ENCODE results near the gene AFAP1. TPM values are rescaled to one million over a fixed set of nuclear protein-coding genes. Genes with fewer than 3 reads are reported as not detected.

Gene AFAP1
- total RNA-seq, 1 experiment from 2014 or later = 32.9 TPM

DNA sequence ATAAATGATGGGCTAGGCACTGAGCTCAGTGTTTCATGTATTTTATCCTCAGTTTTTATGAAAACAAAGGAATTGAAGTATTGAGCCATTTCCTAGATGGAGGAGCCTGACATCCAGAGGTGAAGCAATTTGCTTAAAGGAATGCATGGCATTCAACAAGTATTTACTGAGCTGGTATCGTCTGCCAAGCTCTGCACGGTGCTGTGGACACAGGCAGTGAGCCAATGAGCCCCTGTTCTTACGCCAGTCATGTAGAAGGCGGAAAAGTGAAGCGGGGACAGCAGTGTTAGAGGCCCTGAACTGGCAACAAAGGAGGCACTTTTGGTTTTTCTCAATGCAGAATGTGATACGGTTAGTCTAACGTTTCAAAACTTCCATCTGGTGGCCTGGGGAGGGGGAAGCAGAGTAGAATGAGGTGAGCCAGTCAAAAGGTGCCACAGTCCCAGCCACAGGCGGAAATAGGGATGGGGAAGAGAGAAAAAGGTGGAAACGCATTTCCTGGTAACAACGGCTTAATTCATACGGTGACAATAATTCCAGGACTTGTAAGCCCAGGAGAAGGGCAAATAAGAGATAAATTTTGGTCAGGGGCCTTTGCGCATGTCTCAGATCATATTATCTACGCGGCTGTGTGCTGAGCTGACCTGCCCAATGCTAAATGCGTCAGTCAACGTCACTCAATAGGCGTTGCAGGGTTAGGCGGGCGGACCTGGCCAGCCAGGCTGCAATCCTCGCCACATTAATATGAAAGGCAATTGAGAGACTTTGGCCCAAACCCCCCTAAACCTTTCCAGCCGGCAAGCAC is 133.9 kb downstream of the AFAP1 start:
- peak; percentile 93 for DNase-seq (ENCODE audit: low spot score)

DNA sequence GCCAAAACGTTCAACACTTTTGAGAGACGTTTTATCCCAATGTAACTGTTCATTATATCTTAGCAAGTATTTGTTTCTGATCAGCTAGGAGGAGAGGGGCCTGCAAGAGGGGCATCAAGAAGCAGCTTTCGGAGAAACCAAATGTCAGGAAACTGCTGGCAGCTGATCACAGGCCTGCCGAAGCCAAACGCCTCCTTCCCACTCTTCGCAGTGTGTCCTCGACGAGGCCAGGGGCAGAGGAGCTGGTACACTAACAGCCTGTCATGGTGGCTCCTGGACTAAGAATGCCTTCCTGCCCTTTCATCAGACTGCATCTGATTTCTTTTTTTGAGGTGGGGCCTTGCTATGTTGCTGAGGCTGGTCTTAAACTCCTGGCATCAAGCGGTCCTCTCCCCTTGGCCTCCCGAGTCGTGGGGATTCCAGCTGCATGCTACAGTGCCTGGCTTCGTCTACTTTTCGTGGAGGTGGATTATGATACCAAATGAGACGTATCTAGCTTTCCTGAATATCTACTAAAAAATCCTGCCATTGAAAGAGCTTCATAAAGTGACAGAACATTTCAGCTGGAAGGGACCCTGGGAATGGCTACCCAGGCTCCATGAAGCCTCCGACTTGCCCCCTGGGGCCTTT is 134.8 kb downstream of the AFAP1 start:
- DNase-seq (ENCODE audit: low spot score) = no peak

DNA sequence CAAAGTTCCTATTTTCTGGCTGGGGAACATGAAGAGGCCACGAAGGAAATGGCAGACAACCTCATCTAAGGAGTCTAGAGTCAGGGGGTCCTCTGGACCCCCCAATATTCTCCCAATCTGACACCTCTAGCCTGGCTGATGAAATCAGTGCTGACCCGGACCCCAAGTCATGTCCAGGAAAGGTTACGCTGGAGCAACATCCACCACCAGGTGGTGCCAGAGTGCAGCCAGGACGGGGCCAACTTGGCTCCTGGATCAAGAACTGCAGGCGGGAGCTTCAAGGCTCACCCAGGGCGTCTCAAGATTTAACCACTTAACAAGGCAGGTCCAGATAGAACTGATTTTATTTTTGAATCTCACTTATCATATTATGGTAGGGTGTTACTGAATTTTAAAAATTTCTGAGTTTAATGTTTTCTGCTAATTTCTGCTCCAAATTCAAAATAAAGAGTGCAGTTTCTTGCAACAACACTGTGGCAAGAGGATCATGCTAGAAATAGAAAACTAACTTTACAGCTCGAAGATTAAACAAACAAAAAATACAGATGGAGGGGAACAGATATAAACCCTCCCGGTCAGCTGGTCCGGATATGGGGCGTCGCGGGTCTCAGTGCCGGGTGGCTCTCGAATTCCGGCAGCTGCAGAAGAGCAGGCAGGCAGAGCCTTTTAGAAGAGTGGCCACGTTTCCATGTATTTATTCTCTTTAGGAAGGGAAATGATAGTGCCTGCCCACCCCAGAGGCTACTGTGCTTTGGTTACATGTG is 135.5 kb downstream of the AFAP1 start:
- DNase-seq (ENCODE audit: low spot score) = peak; percentile 60

DNA sequence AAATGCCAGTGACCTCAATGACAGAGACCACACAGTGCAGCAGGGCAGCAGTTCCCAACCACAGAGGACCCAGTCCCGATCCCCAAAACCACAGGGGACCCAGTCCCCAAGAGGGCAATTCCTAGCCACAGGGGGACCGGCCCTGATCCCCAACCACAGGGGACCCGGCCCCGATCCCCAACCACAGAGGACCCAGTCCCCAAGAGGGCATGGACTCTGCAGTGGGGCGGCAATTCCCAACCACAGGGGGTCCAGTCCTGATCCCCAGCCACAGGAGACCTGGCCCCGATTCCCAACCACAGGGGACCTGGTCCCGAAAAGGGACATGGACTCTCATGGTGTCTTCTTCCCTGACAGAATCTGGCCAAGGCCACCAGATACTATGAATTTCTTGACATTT is 136.3 kb downstream of the AFAP1 start:
- DNase-seq (ENCODE audit: low spot score) = no peak

DNA sequence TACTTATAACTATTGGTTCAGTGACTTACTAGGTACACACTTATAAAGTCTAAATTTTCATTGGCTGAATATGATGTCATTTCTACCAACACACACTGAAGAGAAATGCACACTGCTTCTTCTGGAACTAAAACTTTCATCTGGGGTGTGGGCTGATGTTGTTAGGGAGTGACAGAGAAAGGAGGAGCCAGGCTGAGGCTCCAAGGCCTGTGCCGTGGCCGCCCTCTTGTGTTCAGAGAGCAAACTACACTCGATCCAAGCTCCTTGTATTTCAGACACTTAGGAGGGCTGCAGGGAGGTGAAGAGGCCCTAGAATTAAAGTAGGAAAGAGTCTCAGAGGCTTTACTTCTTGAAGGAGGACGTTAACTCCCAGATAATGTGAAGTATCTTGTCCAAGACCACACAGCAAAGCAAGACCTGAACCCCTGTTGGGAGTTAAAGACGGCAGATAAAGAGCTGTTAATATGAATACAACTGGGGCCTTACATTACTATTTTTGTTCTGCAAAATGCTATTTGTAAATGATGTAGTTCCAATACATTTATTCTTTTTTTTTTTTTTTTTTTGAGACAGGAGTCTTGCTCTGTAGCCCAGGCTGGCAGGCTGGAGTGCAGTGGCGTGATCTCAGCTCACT is 137.5 kb downstream of the AFAP1 start:
- peak; percentile 77 for DNase-seq (ENCODE audit: low spot score)

DNA sequence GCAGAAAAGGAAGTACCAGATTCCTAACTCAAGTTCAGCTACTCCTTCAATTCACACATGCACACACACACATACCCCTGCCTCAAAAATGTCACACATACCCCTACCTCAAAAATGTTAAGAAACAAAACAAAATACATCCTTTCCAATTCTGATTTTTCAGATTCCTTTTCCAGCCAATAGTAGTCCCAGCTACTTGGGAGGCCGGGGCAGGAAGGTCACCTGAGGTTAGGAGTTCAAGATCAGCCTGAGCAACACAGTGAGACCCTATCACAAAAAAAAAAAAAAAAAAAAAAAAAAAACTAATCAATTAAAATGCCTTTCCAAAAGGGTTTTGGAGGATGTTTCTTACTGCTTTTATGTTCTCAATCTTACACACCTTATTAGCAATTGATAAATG is 138.0 kb downstream of the AFAP1 start:
- DNase-seq (ENCODE audit: low spot score) = no peak

DNA sequence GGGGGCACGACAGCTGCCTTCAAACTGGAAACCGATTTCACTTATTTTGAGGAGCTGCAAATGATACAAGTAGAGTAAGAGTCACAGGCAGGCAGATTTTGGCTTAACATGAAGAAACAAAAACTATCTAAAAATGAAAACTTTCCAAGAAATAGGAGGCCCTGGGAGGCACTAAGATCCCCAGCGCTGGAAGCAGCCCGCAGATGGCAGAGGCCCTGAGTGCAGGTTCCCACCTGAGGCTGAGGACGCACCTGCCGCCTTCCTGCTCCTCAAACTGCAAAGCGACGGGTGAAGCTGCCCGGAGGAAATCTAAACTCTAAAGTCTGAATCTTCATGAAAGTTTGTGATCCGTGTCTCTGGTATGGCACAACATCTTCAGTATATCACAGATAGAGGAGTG is 138.7 kb downstream of the AFAP1 start:
- no peak for DNase-seq (ENCODE audit: low spot score)

DNA sequence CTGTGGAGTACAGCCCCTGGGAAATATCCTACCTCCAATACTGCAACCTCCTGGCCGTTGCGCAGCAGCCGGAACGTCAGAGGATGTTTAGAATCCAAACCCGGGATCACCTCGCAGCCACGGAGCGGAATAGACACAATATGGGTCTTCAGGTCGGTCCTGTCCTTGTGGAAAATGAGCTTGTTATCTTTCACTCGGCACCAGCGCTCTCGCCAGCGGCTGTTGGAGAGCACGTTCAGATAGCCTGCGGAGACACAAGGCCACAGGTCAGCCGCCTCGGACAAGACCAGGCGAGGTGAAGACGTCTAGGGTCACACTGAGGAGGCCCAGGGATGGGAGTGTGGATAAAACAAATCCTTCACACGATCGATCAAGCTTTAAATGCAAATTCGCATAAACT is 139.3 kb downstream of the AFAP1 start:
- DNase-seq (ENCODE audit: low spot score) = no peak

DNA sequence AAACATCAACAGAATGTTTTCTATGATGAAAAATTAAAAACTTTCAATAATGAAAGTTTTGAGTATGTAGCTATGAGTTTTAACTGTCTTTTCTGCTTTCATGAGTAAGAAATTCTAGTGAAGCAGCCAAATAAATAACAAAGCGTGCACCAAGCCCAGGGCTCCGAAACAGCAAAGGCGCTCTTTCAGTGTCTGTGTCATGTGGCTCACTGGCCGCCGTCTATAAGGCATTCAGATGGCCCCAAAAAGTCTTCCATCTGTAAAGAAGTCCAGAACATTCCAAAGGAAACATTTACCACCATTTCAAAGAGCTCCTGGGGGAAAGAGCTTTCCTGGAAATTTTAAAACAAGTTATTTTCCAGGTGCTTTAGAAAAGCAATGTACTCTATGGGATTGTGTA is 139.9 kb downstream of the AFAP1 start:
- no peak for DNase-seq (ENCODE audit: low spot score)

DNA sequence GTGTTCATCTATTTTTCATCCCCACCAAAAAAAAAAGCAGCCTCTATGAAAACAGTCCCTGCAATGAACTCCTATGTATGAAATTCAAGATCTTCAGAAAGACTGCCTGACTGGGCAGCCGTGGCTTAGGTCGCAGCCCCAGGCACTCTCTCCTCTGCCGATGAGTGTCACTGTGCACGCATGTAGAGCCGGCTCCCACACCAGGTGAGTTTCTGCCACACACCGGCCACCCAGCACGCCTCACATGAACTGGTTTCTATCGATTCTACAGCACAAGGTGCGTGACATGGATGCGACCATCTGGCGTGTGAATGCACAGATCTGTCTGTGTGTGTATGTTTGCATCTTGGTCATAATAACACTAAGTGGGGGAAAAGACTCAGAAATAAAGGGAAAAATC is 140.4 kb downstream of the AFAP1 start:
- DNase-seq (ENCODE audit: low spot score) = no peak

DNA sequence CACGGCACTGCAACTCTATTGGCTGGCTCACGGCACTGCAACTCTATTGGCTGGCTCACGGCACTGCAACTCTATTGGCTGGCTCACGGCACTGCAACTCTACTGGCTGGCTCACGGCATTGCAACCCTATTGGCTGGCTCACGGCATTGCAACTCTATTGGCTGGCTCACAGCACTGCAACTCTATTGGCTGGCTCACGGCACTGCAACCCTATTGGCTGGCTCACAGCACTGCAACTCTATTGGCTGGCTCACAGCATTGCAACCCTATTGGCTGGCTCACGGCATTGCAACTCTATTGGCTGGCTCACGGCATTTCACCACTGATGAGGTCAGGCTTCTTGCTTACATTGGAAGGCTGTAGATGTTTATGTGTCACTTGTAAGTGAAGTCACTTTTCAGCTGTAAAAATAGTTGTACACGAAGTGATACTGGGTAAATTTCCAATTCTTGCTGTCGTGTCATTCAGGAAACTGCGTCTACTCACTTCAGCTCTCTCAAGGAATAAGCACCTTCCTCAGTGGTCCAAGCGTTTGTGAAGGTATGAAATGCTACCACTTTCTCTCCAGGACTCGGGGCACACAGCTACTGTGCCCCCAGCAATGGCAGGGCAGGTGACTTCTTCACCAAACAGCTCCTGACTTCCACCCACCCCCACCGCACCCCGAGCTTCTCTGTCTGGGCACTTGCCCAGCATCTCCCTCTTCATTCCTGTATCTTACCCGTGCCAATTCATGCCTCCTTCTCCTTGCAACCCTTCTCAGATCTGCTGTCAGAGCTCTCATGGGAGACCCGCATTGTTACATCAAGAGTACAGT is 141.3 kb downstream of the AFAP1 start:
- DNase-seq (ENCODE audit: low spot score) = peak; percentile 31

DNA sequence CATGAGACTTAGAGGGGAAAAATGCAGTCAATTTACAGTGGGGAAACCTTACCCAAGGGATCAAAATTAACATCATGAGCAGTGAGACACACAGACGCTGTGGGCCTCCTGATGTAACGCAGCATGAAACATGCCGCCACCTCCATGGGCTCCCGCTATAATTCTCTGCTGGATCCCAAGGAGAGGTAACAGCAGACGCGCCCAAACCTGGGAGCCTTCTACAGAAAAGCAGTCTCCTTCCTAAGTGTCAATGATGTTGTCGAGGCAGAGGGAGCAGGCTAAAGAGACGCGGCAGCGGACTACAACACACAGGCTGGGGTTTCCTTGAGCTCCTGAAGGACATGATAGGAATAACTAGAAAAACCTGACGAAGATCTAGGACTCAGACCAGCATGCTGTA is 142.3 kb downstream of the AFAP1 start:
- DNase-seq (ENCODE audit: low spot score) = no peak

DNA sequence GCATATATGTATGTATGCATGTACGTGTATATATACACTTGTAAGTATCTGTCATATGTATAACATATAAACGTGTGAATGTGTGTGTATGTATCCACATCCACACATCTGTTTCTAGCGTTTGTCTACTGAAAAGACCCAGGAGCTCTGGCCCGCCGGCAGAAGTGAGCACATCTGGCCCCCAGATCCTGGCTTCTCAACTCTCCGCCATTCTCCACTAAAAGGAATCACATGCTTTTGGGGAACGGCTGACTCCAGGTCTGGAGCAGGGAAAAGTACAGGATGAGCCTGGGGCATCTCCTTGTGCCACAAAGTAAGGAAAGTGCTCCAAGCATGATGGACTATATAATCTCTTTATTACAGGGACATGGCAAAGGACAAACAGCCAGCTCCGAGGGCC is 143.7 kb downstream of the AFAP1 start:
- DNase-seq (ENCODE audit: low spot score) = no peak

DNA sequence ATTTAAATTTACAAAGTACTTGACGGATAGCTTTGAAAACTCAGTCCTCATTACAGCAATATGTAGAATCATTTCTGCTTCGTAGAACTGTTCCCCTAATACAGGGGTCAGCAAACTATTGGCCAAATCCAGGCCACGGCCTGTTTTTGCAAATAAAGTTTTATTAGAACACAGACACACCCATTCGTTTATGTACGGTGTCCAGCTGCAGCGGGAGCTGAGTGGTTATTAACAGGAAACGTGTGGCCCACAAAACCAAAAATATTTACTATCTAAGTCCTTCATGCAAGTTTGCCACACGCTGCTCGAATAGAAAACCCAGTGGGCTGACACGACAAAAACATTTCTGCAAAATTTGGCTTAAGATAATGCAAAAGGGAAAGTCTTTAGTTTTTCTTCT is 146.5 kb downstream of the AFAP1 start:
- DNase-seq (ENCODE audit: low spot score) = no peak

DNA sequence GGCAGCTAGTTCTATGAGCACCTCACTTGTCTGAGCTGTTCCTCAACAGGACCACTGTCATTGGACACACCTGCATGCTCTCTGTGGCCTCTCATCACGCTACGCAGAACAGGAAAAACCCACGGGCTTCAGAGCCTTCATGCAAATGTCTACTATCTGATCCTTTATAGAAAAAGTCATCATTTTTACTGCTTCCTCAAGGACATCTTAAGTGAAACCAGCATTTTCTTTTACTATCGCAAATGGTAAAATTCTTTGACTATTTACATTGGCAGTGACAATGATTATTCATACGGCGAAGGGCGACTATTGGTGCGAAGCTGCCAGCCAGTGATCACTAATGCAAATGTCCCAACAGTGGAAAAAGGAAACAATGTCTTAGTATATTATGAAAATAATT is 147.0 kb downstream of the AFAP1 start:
- DNase-seq (ENCODE audit: low spot score) = no peak

DNA sequence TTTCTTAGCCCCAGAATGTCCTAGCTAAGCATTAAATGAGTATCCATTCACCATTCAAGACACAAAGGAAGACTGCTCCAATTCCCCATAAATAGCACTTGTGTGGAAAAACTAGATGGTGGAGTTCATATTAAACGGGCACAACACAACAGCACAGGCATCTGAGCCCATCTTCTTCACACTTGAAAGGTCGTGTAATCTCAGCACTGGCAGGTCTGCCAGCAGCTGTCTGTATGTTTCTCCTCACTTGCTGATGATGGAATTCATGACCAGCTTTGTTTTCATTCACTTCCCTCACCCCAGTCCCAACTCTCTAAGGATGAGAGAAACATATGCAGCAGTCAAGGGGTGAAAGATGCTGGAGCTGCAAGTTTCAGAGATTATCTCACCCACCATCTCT is 148.7 kb downstream of the AFAP1 start:
- no peak for DNase-seq (ENCODE audit: low spot score)

DNA sequence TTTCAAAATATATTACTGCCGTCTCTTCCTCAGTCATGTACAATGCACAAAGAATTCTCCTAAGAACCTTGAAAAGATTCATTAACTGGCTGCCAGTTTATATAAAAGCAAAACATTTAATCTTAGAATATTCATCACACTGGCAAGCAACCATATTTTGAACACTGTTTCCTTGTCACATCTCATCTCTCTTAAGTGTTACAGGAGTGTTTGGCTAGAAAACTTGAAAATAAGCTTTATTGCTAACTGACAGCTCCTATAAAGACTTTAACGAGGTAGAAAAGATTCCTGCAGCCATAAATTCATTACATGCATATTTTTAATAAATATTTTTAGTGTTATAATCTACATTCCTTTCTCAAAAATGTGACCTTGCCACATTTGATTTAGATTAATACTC is 149.6 kb downstream of the AFAP1 start:
- no peak for DNase-seq (ENCODE audit: low spot score)

DNA sequence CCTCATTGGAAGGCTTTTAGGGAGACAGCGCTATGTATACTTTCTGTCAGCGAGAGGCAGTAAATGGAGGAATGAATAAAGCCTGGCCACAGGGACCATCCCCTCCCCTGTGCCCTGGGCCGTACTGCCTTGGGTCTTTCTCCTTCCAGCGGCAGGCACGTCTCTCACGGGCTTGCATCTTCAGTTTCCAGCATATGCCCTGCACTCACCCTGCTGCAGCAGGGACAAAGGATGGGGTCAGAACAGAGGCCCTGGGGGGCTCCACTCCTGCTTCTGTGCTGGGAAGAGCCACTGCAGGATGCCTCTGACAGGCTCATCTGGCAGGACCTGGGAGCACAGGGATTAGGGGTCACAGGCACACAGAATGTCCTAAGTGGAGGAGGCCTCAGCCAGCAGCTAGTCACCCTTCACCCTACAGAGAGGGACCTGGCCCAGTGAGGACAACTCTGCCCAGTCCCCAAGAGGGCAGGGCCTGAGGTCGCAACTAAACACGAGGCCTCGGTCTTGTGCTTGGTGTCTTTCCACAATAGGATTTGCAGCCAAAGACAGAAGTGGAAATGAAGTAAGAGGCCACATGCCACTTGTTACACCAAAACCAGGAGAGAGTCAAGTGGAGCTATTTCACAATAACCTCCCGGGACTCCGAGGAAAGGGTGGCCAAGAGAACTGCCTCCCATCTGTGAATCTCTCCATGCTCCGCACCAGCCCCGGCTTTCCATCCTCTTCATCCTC is 150.8 kb downstream of the AFAP1 start:
- DNase-seq (ENCODE audit: low spot score) = no peak

DNA sequence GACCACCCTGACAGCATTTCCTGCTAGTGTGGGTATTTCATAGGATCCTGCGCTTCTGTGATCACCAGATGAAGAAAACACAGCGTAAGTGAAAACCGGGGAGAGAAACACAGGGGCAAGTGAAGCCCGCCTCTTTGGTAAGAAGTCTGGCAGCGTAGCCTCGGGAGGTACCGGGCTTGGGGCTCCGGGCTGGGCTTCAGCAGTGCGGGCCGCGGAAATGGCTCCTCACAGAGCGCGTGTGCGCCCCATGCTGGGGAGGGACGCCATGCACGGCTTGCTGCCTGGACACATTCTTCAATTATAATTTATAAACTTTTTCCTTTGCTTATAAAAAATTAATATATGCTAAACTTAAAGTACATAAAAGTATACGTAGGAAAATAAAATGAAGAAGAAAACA is 151.5 kb downstream of the AFAP1 start:
- no peak for DNase-seq (ENCODE audit: low spot score)

DNA sequence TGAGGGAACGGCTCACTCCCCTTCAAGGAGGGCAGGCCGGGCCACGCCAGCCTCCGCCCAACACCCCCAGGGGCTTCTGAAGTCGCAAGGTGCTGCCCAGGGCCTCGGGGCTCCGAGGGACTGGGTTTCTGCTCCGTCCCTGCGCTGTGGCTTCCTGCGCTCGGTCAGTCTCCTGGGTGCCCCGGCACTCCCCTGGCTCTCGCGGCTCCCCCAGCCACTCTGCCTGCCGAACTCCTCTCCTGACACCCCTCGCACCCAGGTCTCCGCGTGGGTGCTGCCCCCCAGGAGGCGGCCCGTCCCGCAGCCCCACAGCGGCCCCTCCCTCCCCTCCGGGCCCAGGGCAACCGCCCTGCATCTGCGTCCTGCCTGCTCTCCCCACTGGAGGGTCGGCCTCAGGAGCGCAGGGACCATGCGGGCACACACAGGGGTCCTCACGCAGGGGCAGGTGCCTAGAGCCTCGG is 151.9 kb downstream of the AFAP1 start:
- no peak for DNase-seq (ENCODE audit: low spot score)

DNA sequence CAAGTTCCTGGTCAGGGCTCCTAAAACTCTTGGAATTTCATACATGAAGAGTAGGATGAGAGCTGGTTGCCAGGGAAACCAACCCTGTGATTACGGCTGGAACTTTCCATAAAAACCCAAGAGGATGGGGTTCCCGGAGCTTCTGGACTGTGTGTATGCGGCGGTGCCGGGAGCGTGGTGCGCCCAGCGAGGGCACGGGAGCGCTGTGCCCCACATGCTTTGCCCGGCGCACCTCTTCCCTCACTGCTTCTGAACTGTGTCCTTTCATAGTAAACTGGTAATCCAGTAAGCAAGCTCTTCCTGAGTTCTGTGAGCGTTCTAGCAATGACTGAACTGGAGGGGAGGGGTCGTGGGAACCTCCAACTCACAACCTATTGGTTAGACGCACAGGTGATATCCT is 152.6 kb downstream of the AFAP1 start:
- DNase-seq (ENCODE audit: low spot score) = no peak
